Measurements from ENCODE around the gene NFATC3.

The NFATC3 gene

DNA sequence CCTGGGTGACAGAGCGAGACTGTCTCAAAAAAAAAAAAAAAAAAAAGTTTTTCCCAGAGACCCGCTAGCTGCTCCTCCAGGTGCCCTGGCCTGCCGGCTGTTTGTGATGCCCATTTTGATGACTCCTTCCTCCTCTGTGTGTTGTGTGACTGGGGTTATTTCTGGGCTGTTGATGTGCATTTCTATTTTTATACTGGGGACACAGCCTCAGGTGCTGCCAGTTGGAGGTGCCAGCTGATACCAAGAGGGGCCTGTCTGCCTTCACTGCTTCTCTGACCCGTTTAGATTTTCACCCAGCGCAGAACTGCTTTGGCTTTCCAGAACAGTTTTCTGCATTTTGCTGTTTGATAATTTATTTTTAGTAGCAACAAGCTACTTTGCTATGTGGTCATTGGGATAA is 166.7 kb downstream of the NFATC3 start:
- H3K9ac ChIP-seq (ENCODE audit: low read depth in 1 of 2, low read length in 2 of 2), result no peak overlapping the region
- no peaks in the 10 kb centered on the region for H3K27me3 ChIP-seq (ENCODE audit: control insufficient read depth in 2 of 2, insufficient read depth in 2 of 2, low read length in 2 of 2)
- H3K9me3 ChIP-seq (ENCODE audit: control insufficient read depth in 2 of 2, low read length in 2 of 2), result no peaks in the 10 kb centered on the region
- H3K27ac ChIP-seq (ENCODE audit: low read depth in 2 of 2, low read length in 2 of 2), result no peak overlapping the region
- peaks cover 4 to 7% of the 10 kb centered on the region in 2 donors for H3K4me1 ChIP-seq (ENCODE audit: control insufficient read depth in 2 of 2, insufficient read depth in 2 of 2, low read length in 2 of 2)
- peaks cover 19 to 28% of the 10 kb centered on the region in 2 donors for H3K36me3 ChIP-seq (ENCODE audit: control insufficient read depth in 2 of 2, insufficient read depth in 2 of 2, low read length in 2 of 2)
- H3K4me3 ChIP-seq (ENCODE audit: low read length in 2 of 2), result no peak overlapping the region

GRCh38 chr16:68252383-68252782 is 167.2 kb downstream of the NFATC3 start:
- H3K4me3 ChIP-seq (ENCODE audit: low read length in 2 of 2), result no peak overlapping the region
- peaks cover 3% of the 10 kb centered on the region in 2 donors for H3K4me1 ChIP-seq (ENCODE audit: control insufficient read depth in 2 of 2, insufficient read depth in 2 of 2, low read length in 2 of 2)
- no peaks in the 10 kb centered on the region for H3K9me3 ChIP-seq (ENCODE audit: control insufficient read depth in 2 of 2, low read length in 2 of 2)
- no peaks in the 10 kb centered on the region for H3K27me3 ChIP-seq (ENCODE audit: control insufficient read depth in 2 of 2, insufficient read depth in 2 of 2, low read length in 2 of 2)
- H3K27ac ChIP-seq (ENCODE audit: low read depth in 2 of 2, low read length in 2 of 2), result no peak overlapping the region
- H3K36me3 ChIP-seq (ENCODE audit: control insufficient read depth in 2 of 2, insufficient read depth in 2 of 2, low read length in 2 of 2), result peaks cover 19 to 28% of the 10 kb centered on the region in 2 donors
- no peak overlapping the region for H3K9ac ChIP-seq (ENCODE audit: low read depth in 1 of 2, low read length in 2 of 2)

- H3K9me3 ChIP-seq (ENCODE audit: control insufficient read depth in 2 of 2, low read length in 2 of 2), result no peaks in the 10 kb centered on the region
- H3K4me3 ChIP-seq (ENCODE audit: low read length in 2 of 2), result no peak overlapping the region
- peaks cover 19 to 28% of the 10 kb centered on the region in 2 donors for H3K36me3 ChIP-seq (ENCODE audit: control insufficient read depth in 2 of 2, insufficient read depth in 2 of 2, low read length in 2 of 2)
- H3K27ac ChIP-seq (ENCODE audit: low read depth in 2 of 2, low read length in 2 of 2), result no peak overlapping the region
- no peak overlapping the region for H3K9ac ChIP-seq (ENCODE audit: low read depth in 1 of 2, low read length in 2 of 2)
- no peaks in the 10 kb centered on the region for H3K27me3 ChIP-seq (ENCODE audit: control insufficient read depth in 2 of 2, insufficient read depth in 2 of 2, low read length in 2 of 2)
- peaks cover 8 to 15% of the 10 kb centered on the region in 2 donors for H3K4me1 ChIP-seq (ENCODE audit: control insufficient read depth in 2 of 2, insufficient read depth in 2 of 2, low read length in 2 of 2)
Measured at GRCh38 chr16:68253721-68254120, 168.6 kb downstream of the NFATC3 start.

DNA sequence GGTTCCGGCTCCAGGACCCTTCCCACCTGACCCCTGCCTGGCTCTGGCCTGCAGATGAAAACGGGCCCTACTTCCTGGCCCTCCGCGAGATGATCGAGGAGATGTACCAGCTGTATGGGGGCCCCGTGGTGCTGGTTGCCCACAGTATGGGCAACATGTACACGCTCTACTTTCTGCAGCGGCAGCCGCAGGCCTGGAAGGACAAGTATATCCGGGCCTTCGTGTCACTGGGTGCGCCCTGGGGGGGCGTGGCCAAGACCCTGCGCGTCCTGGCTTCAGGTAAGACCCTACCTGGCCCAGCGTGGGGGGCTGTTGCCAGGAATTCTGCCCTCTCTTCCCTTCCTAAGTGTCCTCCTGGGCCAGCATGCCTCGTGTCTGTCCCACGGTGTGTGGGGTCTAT is 170.5 kb downstream of the NFATC3 start:
- Histone ChIP-seq H3K36me3 (ENCODE audit: control insufficient read depth in 2 of 2, insufficient read depth in 2 of 2, low read length in 2 of 2) (peaks cover 29 to 42% of the 10 kb centered on the region in 2 donors), H3K9me3 (ENCODE audit: control insufficient read depth in 2 of 2, low read length in 2 of 2) (no peaks in the 10 kb centered on the region), H3K4me1 (ENCODE audit: control insufficient read depth in 2 of 2, insufficient read depth in 2 of 2, low read length in 2 of 2) (peaks cover 8 to 15% of the 10 kb centered on the region in 2 donors), H3K27ac (ENCODE audit: low read depth in 2 of 2, low read length in 2 of 2) (no peak overlapping the region), H3K9ac (ENCODE audit: low read depth in 1 of 2, low read length in 2 of 2) (no peak overlapping the region), H3K27me3 (ENCODE audit: control insufficient read depth in 2 of 2, insufficient read depth in 2 of 2, low read length in 2 of 2) (no peaks in the 10 kb centered on the region), H3K4me3 (ENCODE audit: low read length in 2 of 2) (no peak overlapping the region)

GRCh38 chr16:68257251-68257905 is 172.2 kb downstream of the NFATC3 start:
- Histone ChIP-seq H3K4me3 (ENCODE audit: low read length in 2 of 2) (no peak overlapping the region), H3K9me3 (ENCODE audit: control insufficient read depth in 2 of 2, low read length in 2 of 2) (no peaks in the 10 kb centered on the region), H3K9ac (ENCODE audit: low read depth in 1 of 2, low read length in 2 of 2) (peak overlapping the region; percentile 35 to 36), H3K27ac (ENCODE audit: low read depth in 2 of 2, low read length in 2 of 2) (peak overlapping the region; percentile 69 to 72), H3K36me3 (ENCODE audit: control insufficient read depth in 2 of 2, insufficient read depth in 2 of 2, low read length in 2 of 2) (peaks cover 24 to 38% of the 10 kb centered on the region in 2 donors), H3K4me1 (ENCODE audit: control insufficient read depth in 2 of 2, insufficient read depth in 2 of 2, low read length in 2 of 2) (peaks cover 8 to 15% of the 10 kb centered on the region in 2 donors), H3K27me3 (ENCODE audit: control insufficient read depth in 2 of 2, insufficient read depth in 2 of 2, low read length in 2 of 2) (no peaks in the 10 kb centered on the region)

- Histone ChIP-seq H3K27me3 (ENCODE audit: control insufficient read depth in 2 of 2, insufficient read depth in 2 of 2, low read length in 2 of 2) (no peaks in the 10 kb centered on the region), H3K4me3 (ENCODE audit: low read length in 2 of 2) (peak overlapping the region in 1 of 2 donors; percentile 24), H3K9me3 (ENCODE audit: control insufficient read depth in 2 of 2, low read length in 2 of 2) (no peaks in the 10 kb centered on the region), H3K4me1 (ENCODE audit: control insufficient read depth in 2 of 2, insufficient read depth in 2 of 2, low read length in 2 of 2) (peaks cover 9 to 15% of the 10 kb centered on the region in 2 donors), H3K9ac (ENCODE audit: low read depth in 1 of 2, low read length in 2 of 2) (peak overlapping the region in 1 of 2 donors; percentile 35), H3K36me3 (ENCODE audit: control insufficient read depth in 2 of 2, insufficient read depth in 2 of 2, low read length in 2 of 2) (peaks cover 24 to 37% of the 10 kb centered on the region in 2 donors), H3K27ac (ENCODE audit: low read depth in 2 of 2, low read length in 2 of 2) (peak overlapping the region; percentile 69 to 72)
Measured at GRCh38 chr16:68257906-68258800, 173.0 kb downstream of the NFATC3 start.

DNA sequence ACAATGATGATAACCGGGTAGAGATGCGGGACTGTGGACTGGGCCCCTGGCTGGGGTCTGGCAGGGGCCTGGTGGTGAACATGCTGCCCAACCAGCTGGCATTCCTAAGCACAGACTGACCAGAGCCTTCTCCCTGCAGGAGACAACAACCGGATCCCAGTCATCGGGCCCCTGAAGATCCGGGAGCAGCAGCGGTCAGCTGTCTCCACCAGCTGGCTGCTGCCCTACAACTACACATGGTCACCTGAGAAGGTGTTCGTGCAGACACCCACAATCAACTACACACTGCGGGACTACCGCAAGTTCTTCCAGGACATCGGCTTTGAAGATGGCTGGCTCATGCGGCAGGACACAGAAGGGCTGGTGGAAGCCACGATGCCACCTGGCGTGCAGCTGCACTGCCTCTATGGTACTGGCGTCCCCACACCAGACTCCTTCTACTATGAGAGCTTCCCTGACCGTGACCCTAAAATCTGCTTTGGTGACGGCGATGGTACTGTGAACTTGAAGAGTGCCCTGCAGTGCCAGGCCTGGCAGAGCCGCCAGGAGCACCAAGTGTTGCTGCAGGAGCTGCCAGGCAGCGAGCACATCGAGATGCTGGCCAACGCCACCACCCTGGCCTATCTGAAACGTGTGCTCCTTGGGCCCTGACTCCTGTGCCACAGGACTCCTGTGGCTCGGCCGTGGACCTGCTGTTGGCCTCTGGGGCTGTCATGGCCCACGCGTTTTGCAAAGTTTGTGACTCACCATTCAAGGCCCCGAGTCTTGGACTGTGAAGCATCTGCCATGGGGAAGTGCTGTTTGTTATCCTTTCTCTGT is 174.0 kb downstream of the NFATC3 start:
- Histone ChIP-seq H3K4me3 (ENCODE audit: low read length in 2 of 2) (no peak overlapping the region), H3K9me3 (ENCODE audit: control insufficient read depth in 2 of 2, low read length in 2 of 2) (no peaks in the 10 kb centered on the region)

DNA sequence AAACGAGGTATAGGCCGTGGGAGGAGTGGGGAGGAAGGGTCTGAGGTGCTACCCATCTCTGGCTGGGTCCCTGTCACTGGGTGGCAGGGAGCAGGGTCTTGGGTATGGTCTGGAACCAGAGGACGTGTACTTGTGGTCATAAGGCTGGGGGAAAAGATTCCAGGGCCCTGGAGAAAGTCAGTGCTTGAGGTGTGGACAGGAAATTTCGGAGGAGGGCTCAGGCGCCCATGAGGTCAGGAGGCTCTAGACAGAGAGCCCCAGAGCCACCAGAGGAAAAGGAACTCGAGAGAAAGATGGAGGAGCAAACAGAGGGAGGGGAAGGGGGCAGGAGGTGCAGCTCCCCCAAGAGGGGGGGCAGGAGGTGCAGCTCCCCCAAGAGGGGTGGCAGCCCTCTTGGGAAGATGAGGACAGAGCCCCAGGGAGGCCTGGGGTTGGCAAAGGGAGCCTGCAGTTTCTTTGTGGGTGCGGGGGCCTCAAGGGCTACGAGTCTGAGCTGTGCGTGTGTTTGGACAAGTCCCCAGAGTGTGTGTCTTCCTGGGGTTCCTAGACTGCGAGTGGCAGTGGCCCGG is 178.5 kb downstream of the NFATC3 start:
- Histone ChIP-seq H3K27ac (ENCODE audit: low read depth in 2 of 2, low read length in 2 of 2) (peak overlapping the region; percentile 93 to 97), H3K9me3 (ENCODE audit: control insufficient read depth in 2 of 2, low read length in 2 of 2) (no peaks in the 10 kb centered on the region), H3K4me1 (ENCODE audit: control insufficient read depth in 2 of 2, insufficient read depth in 2 of 2, low read length in 2 of 2) (peaks cover 26 to 29% of the 10 kb centered on the region in 2 donors), H3K36me3 (ENCODE audit: control insufficient read depth in 2 of 2, insufficient read depth in 2 of 2, low read length in 2 of 2) (peaks cover 12 to 17% of the 10 kb centered on the region in 2 donors), H3K27me3 (ENCODE audit: control insufficient read depth in 2 of 2, insufficient read depth in 2 of 2, low read length in 2 of 2) (no peaks in the 10 kb centered on the region), H3K9ac (ENCODE audit: low read depth in 1 of 2, low read length in 2 of 2) (peak overlapping the region; percentile 70 to 88), H3K4me3 (ENCODE audit: low read length in 2 of 2) (peak overlapping the region; percentile 78 to 80)

More for the DNA sequence above, 174.0 kb downstream of the NFATC3 start:
- H3K27me3 ChIP-seq (ENCODE audit: control insufficient read depth in 2 of 2, insufficient read depth in 2 of 2, low read length in 2 of 2), result no peaks in the 10 kb centered on the region
- no peak overlapping the region for H3K27ac ChIP-seq (ENCODE audit: low read depth in 2 of 2, low read length in 2 of 2)
- peaks cover 19 to 32% of the 10 kb centered on the region in 2 donors for H3K36me3 ChIP-seq (ENCODE audit: control insufficient read depth in 2 of 2, insufficient read depth in 2 of 2, low read length in 2 of 2)
- H3K9ac ChIP-seq (ENCODE audit: low read depth in 1 of 2, low read length in 2 of 2), result no peak overlapping the region
- H3K4me1 ChIP-seq (ENCODE audit: control insufficient read depth in 2 of 2, insufficient read depth in 2 of 2, low read length in 2 of 2), result peaks cover 16 to 21% of the 10 kb centered on the region in 2 donors

- Histone ChIP-seq H3K9me3 (ENCODE audit: control insufficient read depth in 2 of 2, low read length in 2 of 2) (no peaks in the 10 kb centered on the region), H3K36me3 (ENCODE audit: control insufficient read depth in 2 of 2, insufficient read depth in 2 of 2, low read length in 2 of 2) (peaks cover 7 to 11% of the 10 kb centered on the region in 2 donors), H3K27ac (ENCODE audit: low read depth in 2 of 2, low read length in 2 of 2) (peak within 1 kb of the TSS; percentile 93 to 97), H3K4me1 (ENCODE audit: control insufficient read depth in 2 of 2, insufficient read depth in 2 of 2, low read length in 2 of 2) (peaks cover 24 to 29% of the 10 kb centered on the region in 2 donors), H3K4me3 (ENCODE audit: low read length in 2 of 2) (peak within 1 kb of the TSS; percentile 78 to 80), H3K9ac (ENCODE audit: low read depth in 1 of 2, low read length in 2 of 2) (peak within 1 kb of the TSS; percentile 88), H3K27me3 (ENCODE audit: control insufficient read depth in 2 of 2, insufficient read depth in 2 of 2, low read length in 2 of 2) (no peaks in the 10 kb centered on the region)
Measured at GRCh38 chr16:68264128-68265077, 179.2 kb downstream of the NFATC3 start, which contains the start of gene SLC7A6. Gene SLC7A6 (plus strand): TSS chr16:68264526. CDS start chr16:68274727, 10,201 bp downstream.

All from mucosa of rectum (tissue), 2 donors.